Left forelimb (tissue), 1 donor: ENCODE results near the gene ELOVL2.
"Not testable (repeated sequence)": the region's sequence is repeated elsewhere in the genome, so short reads cannot be mapped to it uniquely, and the experiment has no call there.

Source experiments
- DNase-seq: peaks from one replicate; pipeline ENCODE4 v3.0.0-alpha.2; 2018; ENCODE audit warnings: low spot score

Gene ELOVL2

GRCh38 chr6:11021003-11021402 lies 23.1 kb downstream of the ELOVL2 start:
- DNase-seq, result no peak

DNA sequence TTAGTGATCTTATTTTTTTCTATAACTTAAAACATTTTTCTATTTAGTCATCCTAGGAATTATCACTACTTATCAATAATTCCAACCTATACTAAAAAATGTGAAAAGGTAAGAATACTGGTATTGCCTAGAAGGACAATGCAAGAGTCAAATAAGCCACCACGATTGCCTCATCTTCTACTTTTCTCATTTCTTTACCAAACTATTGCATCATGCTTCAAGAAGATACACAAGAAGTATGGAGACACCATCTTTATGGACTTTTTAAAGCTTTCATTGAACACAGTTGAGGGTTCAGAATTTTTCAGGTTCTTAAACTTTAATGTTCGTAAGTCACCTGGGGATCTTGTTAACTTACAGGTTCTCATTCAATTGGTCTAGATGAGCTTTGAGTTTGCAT lies 25.9 kb downstream of the ELOVL2 start:
- no peak for DNase-seq

DNA sequence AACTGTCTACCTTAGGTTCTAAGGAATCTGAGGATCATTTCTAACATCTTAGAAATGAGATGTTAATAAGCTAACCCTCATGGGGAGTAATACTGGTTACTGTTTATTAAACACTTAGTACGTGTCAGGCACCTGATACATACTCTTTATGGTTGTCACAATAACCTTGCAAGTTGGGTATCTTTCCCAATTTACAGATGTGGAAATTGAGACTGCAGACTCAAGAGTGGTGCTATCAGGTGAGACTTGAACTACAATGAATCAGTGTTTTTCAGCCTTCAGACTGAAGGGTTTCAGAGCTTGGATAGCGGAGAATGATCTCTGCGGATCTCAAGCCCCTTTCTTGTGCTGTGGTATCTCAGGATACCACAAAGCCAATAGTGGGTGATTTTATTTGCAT lies 27.0 kb downstream of the ELOVL2 start:
- DNase-seq, result no peak

- no peak for DNase-seq
These were observed 27.7 kb downstream of the ELOVL2 start for GRCh38 chr6:11016452-11016851.

GRCh38 chr6:11015102-11015501 lies 29.0 kb downstream of the ELOVL2 start:
- no peak for DNase-seq

- no peak for DNase-seq
These were observed 30.4 kb downstream of the ELOVL2 start for GRCh38 chr6:11013721-11014070.

DNA sequence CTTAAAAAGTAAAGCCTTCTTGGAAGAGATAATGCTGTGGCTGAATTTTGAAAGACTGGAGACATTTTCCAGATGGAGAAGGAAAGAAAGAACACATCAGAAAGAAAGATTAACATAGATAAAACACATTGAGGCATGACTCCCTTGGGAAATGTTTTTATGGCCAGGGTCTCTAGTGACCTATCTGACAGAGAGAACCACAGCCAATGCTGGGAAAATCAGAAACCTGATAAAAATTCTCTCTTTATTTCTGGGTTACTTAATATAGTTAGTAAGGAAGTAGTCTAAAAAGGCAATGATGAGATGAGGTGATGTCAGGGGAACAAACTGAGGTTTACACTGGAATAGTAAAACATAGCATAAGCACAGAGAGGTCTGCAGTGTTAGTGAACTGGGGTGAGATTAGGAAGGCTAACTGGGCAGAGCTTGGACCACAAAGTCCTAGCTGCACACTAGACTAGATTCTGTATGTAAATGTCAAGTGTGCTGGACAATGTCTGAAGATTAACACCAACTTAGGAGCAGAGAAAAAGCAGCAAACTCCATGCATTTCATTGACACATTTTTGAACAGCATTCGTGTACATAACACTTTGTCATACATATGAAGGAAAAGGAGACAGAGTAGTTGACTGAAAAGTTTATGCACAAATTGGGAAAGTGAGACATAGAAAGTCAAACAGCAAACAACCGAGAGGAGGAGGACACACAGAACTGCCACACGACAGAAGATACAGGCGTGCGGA lies 31.0 kb downstream of the ELOVL2 start:
- DNase-seq, result no peak

GRCh38 chr6:11012295-11012754 lies 31.8 kb downstream of the ELOVL2 start:
- no peak for DNase-seq

GRCh38 chr6:11011787-11012234 lies 32.3 kb downstream of the ELOVL2 start:
- DNase-seq, result no peak

DNA sequence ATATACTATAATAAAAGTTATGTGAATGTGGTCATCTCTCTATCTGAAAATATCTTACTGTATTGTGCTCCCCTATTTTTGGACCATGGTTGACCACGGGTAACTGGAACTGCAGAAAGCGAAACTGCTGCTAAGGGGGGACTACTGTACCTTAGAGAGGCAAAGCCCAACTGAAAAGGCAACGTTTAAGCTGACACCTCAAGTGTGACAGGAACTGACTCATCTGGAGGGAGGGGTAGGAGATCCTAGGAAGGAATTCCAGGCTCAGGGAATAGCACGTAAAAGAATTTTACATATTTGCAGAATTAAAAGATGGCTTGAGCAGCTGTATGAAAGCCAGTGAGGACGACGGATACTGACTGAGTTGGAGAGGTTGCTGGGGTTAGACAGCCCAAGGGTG lies 34.8 kb downstream of the ELOVL2 start:
- DNase-seq, result no peak

DNA sequence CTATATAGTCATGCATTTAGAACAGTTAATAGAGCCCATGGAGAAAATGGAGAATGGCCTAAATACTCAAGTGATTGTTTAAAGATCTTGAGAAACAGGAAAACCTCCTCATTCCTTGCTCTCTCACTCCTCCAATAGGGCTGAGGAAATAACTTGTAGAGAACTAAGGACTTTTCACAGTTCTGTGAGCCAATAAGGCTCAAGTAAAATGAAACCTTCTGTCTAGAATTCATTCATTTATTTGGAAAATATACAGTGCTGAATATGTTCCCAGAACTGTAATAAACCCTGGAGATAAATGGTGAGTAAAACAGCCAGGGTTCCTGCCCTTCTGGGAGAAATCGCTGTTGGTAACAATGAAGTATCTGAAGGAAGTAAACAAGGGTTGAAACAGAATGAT lies 35.3 kb downstream of the ELOVL2 start:
- no peak for DNase-seq

GRCh38 chr6:11007715-11008608 lies 36.1 kb downstream of the ELOVL2 start:
- no peak for DNase-seq

DNA sequence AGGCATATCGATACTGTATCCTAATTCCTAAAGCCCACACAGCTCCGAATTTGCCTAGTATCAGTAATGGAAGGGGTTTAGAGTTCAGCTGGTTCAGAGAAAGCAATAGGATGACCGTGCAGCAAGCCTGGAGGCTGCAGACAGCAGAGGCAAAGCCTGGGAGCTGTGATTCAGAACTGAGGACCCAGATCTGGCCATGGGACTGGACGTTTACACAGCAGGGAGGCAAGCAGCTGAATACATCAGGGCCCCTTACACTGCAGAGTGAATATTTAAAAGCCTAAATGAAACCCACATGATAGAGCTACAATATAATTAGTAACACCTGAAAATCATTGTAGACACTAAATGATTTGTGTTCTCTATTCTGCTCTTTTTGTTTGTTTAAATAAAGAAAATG lies 38.0 kb downstream of the ELOVL2 start:
- DNase-seq, result no peak

GRCh38 chr6:11003297-11003696 lies 40.8 kb downstream of the ELOVL2 start:
- not testable (repeated sequence) for DNase-seq

DNA sequence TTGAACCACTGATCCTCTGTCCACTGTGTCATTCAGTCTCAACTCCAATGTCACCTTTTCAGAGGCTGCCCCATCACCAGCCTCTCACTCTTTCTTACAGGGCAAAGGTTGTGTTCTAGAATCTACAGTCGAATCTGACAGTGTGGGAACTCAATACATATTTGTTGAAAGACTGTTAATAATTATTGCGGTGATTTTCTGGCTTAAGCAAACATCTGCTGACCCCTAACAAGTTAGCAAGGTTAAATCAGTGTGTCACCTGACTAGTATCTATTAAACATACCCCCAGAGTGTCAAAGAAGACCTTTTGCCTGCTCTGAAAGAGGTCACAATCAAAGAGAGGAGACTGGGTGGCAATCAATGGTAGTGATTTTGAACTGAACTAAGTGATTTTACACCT lies 41.9 kb downstream of the ELOVL2 start:
- no peak for DNase-seq

DNA sequence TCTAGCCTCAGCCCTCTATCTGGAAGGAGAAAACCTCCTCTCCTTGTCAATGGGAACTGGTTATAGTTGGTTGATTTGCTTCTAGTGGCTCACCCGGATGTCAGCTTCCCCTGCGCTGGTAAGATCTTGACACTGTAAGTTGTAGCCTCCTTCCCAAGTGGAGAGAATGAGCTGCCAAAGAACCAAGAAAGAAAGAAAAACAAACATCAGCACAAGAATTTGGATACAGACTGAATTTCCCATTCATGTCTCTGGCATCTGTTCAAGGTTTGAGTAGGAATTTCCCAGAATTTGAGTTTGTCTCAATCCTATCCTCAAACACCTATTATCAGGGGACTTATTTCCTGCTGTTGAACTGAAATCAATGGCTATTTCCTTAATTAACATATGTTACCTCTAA lies 44.1 kb downstream of the ELOVL2 start:
- DNase-seq, result no peak

DNA sequence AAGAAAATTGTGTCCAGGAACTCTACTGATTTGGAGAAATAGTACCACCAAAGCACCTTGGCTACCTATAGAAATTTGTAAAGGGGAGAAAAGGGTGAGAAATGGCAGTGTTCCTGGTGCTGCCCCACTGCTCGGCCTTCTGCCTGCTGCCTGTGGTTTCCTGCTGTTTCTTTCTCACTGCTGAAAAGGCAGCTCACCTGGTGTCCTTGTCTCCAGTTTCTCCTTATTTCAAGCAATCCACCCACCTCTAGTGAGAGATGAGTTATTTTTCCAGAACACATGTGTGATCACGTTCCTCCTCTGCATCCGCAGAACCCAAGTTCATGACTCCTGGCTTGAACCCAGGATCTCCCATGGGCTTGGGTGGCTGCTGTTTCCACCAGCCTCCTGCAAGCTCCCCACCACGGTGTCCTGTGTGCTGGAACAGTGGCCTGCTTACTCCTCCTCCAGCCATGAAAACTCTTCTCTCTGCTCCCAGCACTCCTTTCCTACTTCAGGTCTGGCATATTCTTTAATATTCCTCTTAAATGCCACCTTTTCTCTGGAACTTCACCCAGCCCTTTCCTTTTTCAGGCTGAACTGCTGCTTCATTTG lies 48.9 kb downstream of the ELOVL2 start:
- no peak for DNase-seq

DNA sequence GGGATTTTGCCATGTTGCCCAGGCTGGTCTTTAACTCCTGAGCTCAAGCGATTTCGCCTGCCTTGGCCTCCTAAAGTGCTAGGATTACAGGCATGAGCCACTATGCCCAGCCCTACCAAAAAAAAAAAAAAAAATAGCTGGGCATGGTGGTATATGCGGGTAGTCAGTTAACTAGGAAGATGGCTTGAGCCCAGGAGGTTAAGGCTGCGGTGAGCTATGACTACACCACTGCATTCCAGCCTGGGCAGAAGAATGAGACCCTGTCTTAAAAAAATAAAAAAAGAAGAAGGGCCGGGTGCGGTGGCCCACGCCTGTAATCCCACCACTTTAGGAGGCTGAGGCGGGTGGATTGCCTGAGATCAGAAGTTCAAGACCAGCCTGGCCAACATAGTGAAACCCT lies 50.2 kb downstream of the ELOVL2 start:
- no peak for DNase-seq

DNA sequence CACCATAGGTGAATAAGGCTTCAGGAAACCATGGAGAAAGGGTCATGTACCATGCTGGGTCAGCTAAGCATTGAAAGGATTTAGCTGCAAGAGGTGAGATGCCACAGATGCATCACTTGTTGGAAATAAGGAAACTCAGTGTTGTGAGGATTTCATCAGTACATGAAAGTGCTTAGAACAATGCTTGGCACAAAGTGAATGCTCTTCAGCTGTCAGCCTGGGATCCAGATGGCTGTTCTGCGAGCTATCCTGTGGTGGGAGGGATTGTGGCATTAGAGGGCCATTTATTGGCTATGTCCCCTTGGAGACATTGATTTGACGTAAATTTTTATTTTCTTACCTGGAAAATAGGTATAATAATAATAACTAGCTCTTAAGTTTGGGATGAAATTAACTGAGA lies 53.0 kb downstream of the ELOVL2 start:
- no peak for DNase-seq

GRCh38 chr6:10989587-10989986 lies 54.5 kb downstream of the ELOVL2 start:
- DNase-seq, result no peak

- not testable (repeated sequence) for DNase-seq
These were observed 59.1 kb downstream of the ELOVL2 start for GRCh38 chr6:10984959-10985358.

GRCh38 chr6:10981409-10981808 lies 62.7 kb downstream of the ELOVL2 start:
- no peak for DNase-seq

- no peak for DNase-seq
These were observed 64.5 kb downstream of the ELOVL2 start for GRCh38 chr6:10979603-10980002.
